Tibial nerve (tissue), 4 donors: Measurements from ENCODE around the gene FBXL17. TPM values are rescaled to one million over a fixed set of nuclear protein-coding genes. Genes with fewer than 3 reads are reported as not detected.

ENCODE experiments used
- DNase-seq, 2 donors: peaks; one replicate each; pipeline ENCODE4 v3.0.0-alpha.2; 2019; ENCODE audit warnings: low spot score in 2 of 2
- H3K27ac ChIP-seq, 4 donors: fragments of 200-600 bp; sonication (generic) in 3 of 4; one replicate each; pipeline ENCODE4 v1.5.1; 2017 to 2019; ENCODE audit warnings: mild to moderate bottlenecking in 1 of 4
- H3K27me3 ChIP-seq, 2 donors: fragments of 200-600 bp; sonication (generic) in 1 of 2; one replicate each; pipeline versions ENCODE4 v1.5.1 to v1.6.0; 2017 to 2019
- H3K36me3 ChIP-seq, 3 donors: fragments of 200-600 bp; sonication (generic); one replicate each; pipeline ENCODE4 v1.5.1; 2018 to 2019
- H3K4me1 ChIP-seq, 4 donors: fragments of 200-600 bp; sonication (generic) in 3 of 4; one replicate each; pipeline ENCODE4 v1.5.1; 2017 to 2019
- H3K4me3 ChIP-seq, 4 donors: fragments of 200-600 bp; sonication (generic) in 3 of 4; one replicate each; pipeline ENCODE4 v1.5.1; 2017 to 2019; ENCODE audit warnings: mild to moderate bottlenecking in 1 of 4, moderate library complexity in 1 of 4
- H3K9me3 ChIP-seq, 4 donors: fragments of 200-600 bp; sonication (generic) in 3 of 4; one replicate each; pipeline ENCODE4 v1.5.1; 2017 to 2019
- CTCF ChIP-seq, 5 experiments: fragments of 200-600 bp in 3 of 5; fragments of 450-650 bp in 2 of 5; sonication (generic) in 3 of 5; IDR thresholded peaks; one replicate each; pipeline ENCODE4 v1.5.1; 2016 to 2019; ENCODE audit warnings: antibody characterized with exemption in 5 of 5, mild to moderate bottlenecking in 3 of 5, moderate library complexity in 2 of 5
- EP300 ChIP-seq, 2 donors: sonication (generic); formaldehyde crosslinking; IDR thresholded peaks; one replicate each; pipeline ENCODE4 v1.6.1; 2017; ENCODE audit warnings: antibody characterized with exemption in 2 of 2, mild to moderate bottlenecking in 1 of 2
- POLR2A ChIP-seq, 2 donors: fragments of 450-650 bp; IDR thresholded peaks; one replicate each; pipeline ENCODE4 v1.6.1; 2017; ENCODE audit warnings: antibody characterized with exemption in 2 of 2, mild to moderate bottlenecking in 2 of 2, moderate library complexity in 2 of 2
- WGBS, 2 donors: methylation state at CpG; one replicate each; pipeline ENCODE4 v1.1.5; 2018; 5-methylcytosine and 5-hydroxymethylcytosine counted together
- total RNA-seq, 4 donors: library from RNA; depleted of rRNA; stranded (reverse); fragments of >200 nt; gene quantifications; one replicate each; pipeline ENCODE4 v1.1.0, GENCODE V29; 2016

The FBXL17 gene
- total RNA-seq, 4 donors from 2014 or later, result 16.5 to 19.0 (median 17.6) TPM

GRCh38 chr5:108255468-108255867 is 126.4 kb downstream of the FBXL17 start:
- H3K9me3 ChIP-seq, result no peaks in the 10 kb centered on the region
- peaks cover 0 to 17% (median 0%) of the 10 kb centered on the region in 4 donors for H3K4me1 ChIP-seq
- no peaks in the 10 kb centered on the region for H3K36me3 ChIP-seq
- no peak overlapping the region for H3K27ac ChIP-seq
- DNase-seq, result no peak
- 81 to 83% methylated on average over 2 of the region's 2 CpGs for WGBS, 2 donors
- H3K27me3 ChIP-seq, result no peaks in the 10 kb centered on the region
- H3K4me3 ChIP-seq, result no peak overlapping the region
- TF ChIP-seq EP300 (IDR thresholded peaks at IDR 0.05) (no peak), CTCF (IDR thresholded peaks at IDR 0.05) (no peak), POLR2A (IDR thresholded peaks at IDR 0.05) (no peak)

GRCh38 chr5:108251350-108251749 is 130.5 kb downstream of the FBXL17 start:
- Histone ChIP-seq H3K9me3 (no peaks in the 10 kb centered on the region), H3K4me3 (no peak overlapping the region), H3K4me1 (no peaks in the 10 kb centered on the region), H3K27ac (no peak overlapping the region), H3K27me3 (no peaks in the 10 kb centered on the region), H3K36me3 (no peaks in the 10 kb centered on the region)
- WGBS, 2 donors, result 92 to 95% methylated on average over 1 of the region's 1 CpG
- peak in 1 of 2 donors; percentile 7 for DNase-seq
- no peak for TF ChIP-seq POLR2A (IDR thresholded peaks at IDR 0.05)
- TF ChIP-seq CTCF (IDR thresholded peaks at IDR 0.05), result no peak
- no peak for TF ChIP-seq EP300 (IDR thresholded peaks at IDR 0.05)

GRCh38 chr5:108249785-108250426 is 132.0 kb downstream of the FBXL17 start:
- DNase-seq, result no peak
- Histone ChIP-seq H3K27me3 (no peaks in the 10 kb centered on the region), H3K36me3 (no peaks in the 10 kb centered on the region), H3K27ac (no peak overlapping the region), H3K9me3 (no peaks in the 10 kb centered on the region), H3K4me3 (no peak overlapping the region), H3K4me1 (no peaks in the 10 kb centered on the region)
- no peak for TF ChIP-seq POLR2A (IDR thresholded peaks at IDR 0.05)
- TF ChIP-seq CTCF (IDR thresholded peaks at IDR 0.05), result no peak
- no peak for TF ChIP-seq EP300 (IDR thresholded peaks at IDR 0.05)
- WGBS, 2 donors, result 55 to 68% methylated on average over 3 of the region's 3 CpGs

GRCh38 chr5:108249095-108249784 is 132.7 kb downstream of the FBXL17 start:
- Histone ChIP-seq H3K9me3 (no peaks in the 10 kb centered on the region), H3K4me3 (no peak overlapping the region), H3K36me3 (no peaks in the 10 kb centered on the region), H3K27ac (no peak overlapping the region), H3K27me3 (no peaks in the 10 kb centered on the region), H3K4me1 (no peaks in the 10 kb centered on the region)
- no peak for DNase-seq
- WGBS, 2 donors, result 92 to 94% methylated on average over 7 of the region's 7 CpGs
- TF ChIP-seq EP300 (IDR thresholded peaks at IDR 0.05) (no peak), POLR2A (IDR thresholded peaks at IDR 0.05) (no peak), CTCF (IDR thresholded peaks at IDR 0.05) (no peak)
